ENCODE measurements around the gene TTLL5. TPM values are rescaled to one million over a fixed set of nuclear protein-coding genes. Genes with fewer than 3 reads are reported as not detected.

Gene TTLL5
- total and polyA plus RNA-seq, 3 experiments from 2014 or later, result 12.5 to 35.1 (median 33.7) TPM

- H3K4me3 Mint-ChIP-seq, result no peak overlapping the region
- H3K36me3 Mint-ChIP-seq, result peaks cover 0 to 12% (median 6%) of the 10 kb centered on the region in 3 donors
- H3K4me1 Mint-ChIP-seq, result no peaks in the 10 kb centered on the region
- no peaks in the 10 kb centered on the region for H3K27me3 ChIP-seq (ENCODE audit: insufficient read depth, low read length, poor library complexity, severe bottlenecking)
- H3K4me3 ChIP-seq (ENCODE audit: low read length), result no peak overlapping the region
- ChIA-PET POLR2A (no interaction called here), CTCF (no interaction called here)
- H3K27ac Mint-ChIP-seq, result peak overlapping the region in 1 of 8 donors; percentile 43
- H3K4me1 ChIP-seq (ENCODE audit: insufficient read depth, low read length), result no peaks in the 10 kb centered on the region
- H3K9me3 ChIP-seq (ENCODE audit: low read length), result no peaks in the 10 kb centered on the region
- H3K27me3 Mint-ChIP-seq, result no peaks in the 10 kb centered on the region
- H3K36me3 ChIP-seq (ENCODE audit: insufficient read depth, low read length), result no peaks in the 10 kb centered on the region
- DNase-seq, result no peak
- no peaks in the 10 kb centered on the region for H3K9me3 Mint-ChIP-seq
- no peak overlapping the region for H3K27ac ChIP-seq (ENCODE audit: low read depth, low read length)
Measured at GRCh38 chr14:75941030-75941429, 280.0 kb downstream of the TTLL5 start.

- Histone ChIP-seq H3K4me3 (ENCODE audit: low read length) (no peak overlapping the region), H3K4me1 (ENCODE audit: insufficient read depth, low read length) (no peaks in the 10 kb centered on the region), H3K27ac (ENCODE audit: low read depth, low read length) (no peak overlapping the region), H3K36me3 (ENCODE audit: insufficient read depth, low read length) (no peaks in the 10 kb centered on the region), H3K9me3 (ENCODE audit: low read length) (no peaks in the 10 kb centered on the region), H3K27me3 (ENCODE audit: insufficient read depth, low read length, poor library complexity, severe bottlenecking) (no peaks in the 10 kb centered on the region)
- Mint-ChIP-seq H3K4me3 (no peak overlapping the region), H3K36me3 (peaks cover 0 to 10% (median 6%) of the 10 kb centered on the region in 3 donors), H3K27ac (no peak overlapping the region), H3K27me3 (no peaks in the 10 kb centered on the region), H3K9me3 (no peaks in the 10 kb centered on the region), H3K4me1 (no peaks in the 10 kb centered on the region)
- no peak for DNase-seq
- ChIA-PET POLR2A (no interaction called here), CTCF (no interaction called here)
Measured at GRCh38 chr14:75944607-75945241, 283.7 kb downstream of the TTLL5 start.

- Mint-ChIP-seq H3K27me3 (no peaks in the 10 kb centered on the region), H3K9me3 (peaks cover 0 to under 1% (median 0%) of the 10 kb centered on the region in 5 donors), H3K36me3 (peaks cover 2 to 12% (median 6%) of the 10 kb centered on the region in 3 donors), H3K4me3 (no peak overlapping the region), H3K4me1 (no peaks in the 10 kb centered on the region), H3K27ac (no peak overlapping the region)
- no peak overlapping the region for H3K4me3 ChIP-seq (ENCODE audit: low read length)
- H3K27ac ChIP-seq (ENCODE audit: low read depth, low read length), result no peak overlapping the region
- no peaks in the 10 kb centered on the region for H3K27me3 ChIP-seq (ENCODE audit: insufficient read depth, low read length, poor library complexity, severe bottlenecking)
- no peaks in the 10 kb centered on the region for H3K9me3 ChIP-seq (ENCODE audit: low read length)
- DNase-seq, result no peak
- H3K36me3 ChIP-seq (ENCODE audit: insufficient read depth, low read length), result no peaks in the 10 kb centered on the region
- CTCF ChIA-PET, result no interaction called here
- H3K4me1 ChIP-seq (ENCODE audit: insufficient read depth, low read length), result no peaks in the 10 kb centered on the region
- POLR2A ChIA-PET, result no interaction called here
Measured at GRCh38 chr14:75946785-75947184, 285.7 kb downstream of the TTLL5 start.

GRCh38 chr14:75952489-75952888 is 291.4 kb downstream of the TTLL5 start:
- H3K9me3 Mint-ChIP-seq, result peaks cover 0 to 9% (median 0%) of the 10 kb centered on the region in 5 donors
- ChIA-PET POLR2A (no interaction called here), CTCF (no interaction called here)
- Histone ChIP-seq H3K4me3 (ENCODE audit: low read length) (no peak overlapping the region), H3K36me3 (ENCODE audit: insufficient read depth, low read length) (no peaks in the 10 kb centered on the region), H3K27ac (ENCODE audit: low read depth, low read length) (no peak overlapping the region), H3K9me3 (ENCODE audit: low read length) (no peaks in the 10 kb centered on the region), H3K4me1 (ENCODE audit: insufficient read depth, low read length) (no peaks in the 10 kb centered on the region), H3K27me3 (ENCODE audit: insufficient read depth, low read length, poor library complexity, severe bottlenecking) (no peaks in the 10 kb centered on the region)
- H3K27ac Mint-ChIP-seq, result no peak overlapping the region
- DNase-seq, result no peak
- no peaks in the 10 kb centered on the region for H3K27me3 Mint-ChIP-seq
- H3K36me3 Mint-ChIP-seq, result peaks cover 9 to 11% (median 10%) of the 10 kb centered on the region in 3 donors
- H3K4me1 Mint-ChIP-seq, result no peaks in the 10 kb centered on the region
- H3K4me3 Mint-ChIP-seq, result no peak overlapping the region

- no peaks in the 10 kb centered on the region for H3K9me3 ChIP-seq (ENCODE audit: low read length)
- H3K27me3 ChIP-seq (ENCODE audit: insufficient read depth, low read length, poor library complexity, severe bottlenecking), result no peaks in the 10 kb centered on the region
- H3K27me3 Mint-ChIP-seq, result no peaks in the 10 kb centered on the region
- ChIA-PET POLR2A (no interaction called here), CTCF (interaction anchor here (0.6 to 0.7 kb wide), 2 partner anchors 24 to 47 kb away, joined by 3 read pairs; no protein-coding TSS in a partner anchor)
- peaks cover 0 to 25% (median 16%) of the 10 kb centered on the region in 3 donors for H3K36me3 Mint-ChIP-seq
- H3K9me3 Mint-ChIP-seq, result no peaks in the 10 kb centered on the region
- H3K4me3 ChIP-seq (ENCODE audit: low read length), result no peak overlapping the region
- DNase-seq, result no peak
- no peaks in the 10 kb centered on the region for H3K36me3 ChIP-seq (ENCODE audit: insufficient read depth, low read length)
- no peaks in the 10 kb centered on the region for H3K4me1 ChIP-seq (ENCODE audit: insufficient read depth, low read length)
- H3K4me1 Mint-ChIP-seq, result no peaks in the 10 kb centered on the region
- no peak overlapping the region for H3K27ac ChIP-seq (ENCODE audit: low read depth, low read length)
- peak overlapping the region in 1 of 8 donors; percentile 18 for H3K27ac Mint-ChIP-seq
- H3K4me3 Mint-ChIP-seq, result no peak overlapping the region
Measured at GRCh38 chr14:75959031-75959430, 298.0 kb downstream of the TTLL5 start.

- H3K27me3 Mint-ChIP-seq, result no peaks in the 10 kb centered on the region
- H3K27ac Mint-ChIP-seq, result no peak overlapping the region
- Histone ChIP-seq H3K4me3 (ENCODE audit: low read length) (no peak overlapping the region), H3K36me3 (ENCODE audit: insufficient read depth, low read length) (no peaks in the 10 kb centered on the region), H3K27me3 (ENCODE audit: insufficient read depth, low read length, poor library complexity, severe bottlenecking) (no peaks in the 10 kb centered on the region), H3K9me3 (ENCODE audit: low read length) (no peaks in the 10 kb centered on the region), H3K4me1 (ENCODE audit: insufficient read depth, low read length) (no peaks in the 10 kb centered on the region), H3K27ac (ENCODE audit: low read depth, low read length) (no peak overlapping the region)
- no peaks in the 10 kb centered on the region for H3K9me3 Mint-ChIP-seq
- H3K4me1 Mint-ChIP-seq, result no peaks in the 10 kb centered on the region
- peaks cover 0 to 25% (median 17%) of the 10 kb centered on the region in 3 donors for H3K36me3 Mint-ChIP-seq
- no peak for DNase-seq
- no peak overlapping the region for H3K4me3 Mint-ChIP-seq
- ChIA-PET POLR2A (no interaction called here), CTCF (no interaction called here)
Measured at GRCh38 chr14:75960231-75960630, 299.2 kb downstream of the TTLL5 start.

GRCh38 chr14:75961662-75962061 is 300.6 kb downstream of the TTLL5 start:
- H3K27me3 ChIP-seq (ENCODE audit: insufficient read depth, low read length, poor library complexity, severe bottlenecking), result no peaks in the 10 kb centered on the region
- H3K4me1 ChIP-seq (ENCODE audit: insufficient read depth, low read length), result no peaks in the 10 kb centered on the region
- Mint-ChIP-seq H3K27me3 (no peaks in the 10 kb centered on the region), H3K4me1 (no peaks in the 10 kb centered on the region), H3K4me3 (no peak overlapping the region), H3K27ac (no peak overlapping the region), H3K9me3 (no peaks in the 10 kb centered on the region), H3K36me3 (peaks cover 3 to 37% (median 24%) of the 10 kb centered on the region in 3 donors)
- no peaks in the 10 kb centered on the region for H3K9me3 ChIP-seq (ENCODE audit: low read length)
- no peak overlapping the region for H3K4me3 ChIP-seq (ENCODE audit: low read length)
- no peaks in the 10 kb centered on the region for H3K36me3 ChIP-seq (ENCODE audit: insufficient read depth, low read length)
- ChIA-PET POLR2A (no interaction called here), CTCF (no interaction called here)
- DNase-seq, result no peak
- H3K27ac ChIP-seq (ENCODE audit: low read depth, low read length), result no peak overlapping the region

GRCh38 chr14:75967866-75968265 is 306.8 kb downstream of the TTLL5 start:
- Mint-ChIP-seq H3K4me3 (no peak overlapping the region), H3K27ac (no peak overlapping the region), H3K9me3 (no peaks in the 10 kb centered on the region), H3K4me1 (no peaks in the 10 kb centered on the region), H3K27me3 (no peaks in the 10 kb centered on the region), H3K36me3 (peaks cover 3 to 36% (median 12%) of the 10 kb centered on the region in 3 donors)
- H3K36me3 ChIP-seq (ENCODE audit: insufficient read depth, low read length), result no peaks in the 10 kb centered on the region
- CTCF ChIA-PET, result no interaction called here
- H3K9me3 ChIP-seq (ENCODE audit: low read length), result no peaks in the 10 kb centered on the region
- H3K27ac ChIP-seq (ENCODE audit: low read depth, low read length), result no peak overlapping the region
- H3K4me3 ChIP-seq (ENCODE audit: low read length), result no peak overlapping the region
- no peak for DNase-seq
- H3K27me3 ChIP-seq (ENCODE audit: insufficient read depth, low read length, poor library complexity, severe bottlenecking), result no peaks in the 10 kb centered on the region
- no peaks in the 10 kb centered on the region for H3K4me1 ChIP-seq (ENCODE audit: insufficient read depth, low read length)
- POLR2A ChIA-PET, result no interaction called here
